ENCODE data around the gene SORL1.

Gene SORL1

DNA sequence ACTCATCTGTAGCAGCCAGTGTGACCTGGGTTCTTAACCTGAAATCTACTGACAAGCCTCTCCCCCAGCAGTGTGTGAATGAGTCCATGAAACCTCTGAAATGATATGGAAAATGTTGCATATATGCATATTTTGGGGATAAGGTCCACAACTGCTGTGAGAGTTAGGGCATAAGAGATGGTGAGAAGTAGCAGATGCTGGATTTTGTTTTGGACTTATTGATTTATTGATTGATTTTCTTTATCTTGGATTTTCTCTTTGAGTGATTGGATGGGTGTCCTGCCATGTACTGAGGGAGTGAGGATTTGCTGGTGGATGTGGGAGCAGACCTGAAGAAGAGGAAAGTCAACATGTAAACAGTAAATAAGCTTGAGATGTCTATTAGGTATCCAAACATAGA lies 212.0 kb downstream of the SORL1 start:
- no peak for DNase-seq

GRCh38 chr11:121665206-121665838 lies 213.2 kb downstream of the SORL1 start:
- no peak for DNase-seq

GRCh38 chr11:121667836-121668235 lies 215.7 kb downstream of the SORL1 start:
- no peak for DNase-seq

- DNase-seq = no peak
Observed at GRCh38 chr11:121669422-121669821, 217.3 kb downstream of the SORL1 start.

GRCh38 chr11:121670266-121670665 lies 218.2 kb downstream of the SORL1 start:
- no peak for DNase-seq

- DNase-seq = no peak
Observed at GRCh38 chr11:121670805-121671282, 218.7 kb downstream of the SORL1 start.

- DNase-seq = no peak
Observed at GRCh38 chr11:121671283-121672168, 219.4 kb downstream of the SORL1 start.

- no peak for DNase-seq
Observed at GRCh38 chr11:121672630-121673487, 220.7 kb downstream of the SORL1 start.

GRCh38 chr11:121681550-121682268 lies 229.6 kb downstream of the SORL1 start:
- no peak for DNase-seq
